GM23338 (cell line): ENCODE data around the gene TMEM204. TPM values are rescaled to one million over a fixed set of nuclear protein-coding genes. Genes with fewer than 3 reads are reported as not detected.

ENCODE experiments used
- ATAC-seq: fragments of 200-7000 bp; cut with Tn5 transposase; 3 replicates; pipeline ENCODE4 v1.9.1; 2020
- DNase-seq: peaks from one replicate; pipeline ENCODE4 v3.0.0-alpha.2; 2015; ENCODE audit warnings: low spot score
- H2AFZ ChIP-seq: fragments of 200-600 bp; sonication (generic); 2 replicates; pipeline ENCODE4 v1.8.0; 2016; ENCODE audit warnings: antibody characterized with exemption, mild to moderate bottlenecking, moderate library complexity
- H3F3A ChIP-seq: fragments of 200-600 bp; sonication (generic); replicated peaks from 2 replicates; pipeline ENCODE4 v1.8.0; 2017; ENCODE audit warnings: antibody characterized with exemption, mixed run types, low read depth
- H3K27ac ChIP-seq: fragments of 200-600 bp; sonication (generic); 2 replicates; pipeline ENCODE4 v1.6.1; 2016; ENCODE audit warnings: low read depth
- H3K27me3 ChIP-seq: fragments of 200-600 bp; sonication (generic); 2 replicates; pipeline ENCODE4 v1.8.0; 2016; ENCODE audit warnings: mild to moderate bottlenecking, mixed run types, moderate library complexity; ENCODE audit not compliant: insufficient read depth
- H3K36me3 ChIP-seq: fragments of 200-600 bp; sonication (generic); 2 replicates; pipeline ENCODE4 v1.8.0; 2016; ENCODE audit warnings: mild to moderate bottlenecking; ENCODE audit not compliant: insufficient read depth
- H3K4me1 ChIP-seq: fragments of 200-600 bp; sonication (generic); 2 replicates; pipeline ENCODE4 v1.8.0; 2016; ENCODE audit warnings: mild to moderate bottlenecking, moderate library complexity; ENCODE audit not compliant: insufficient read depth
- H3K4me2 ChIP-seq: fragments of 200-600 bp; sonication (generic); 2 replicates; pipeline ENCODE4 v1.7.1; 2017; ENCODE audit warnings: mixed run types
- H3K4me3 ChIP-seq: fragments of 200-600 bp; sonication (generic); 2 replicates; pipeline ENCODE4 v1.6.1; 2016; ENCODE audit warnings: mixed run types
- H3K79me2 ChIP-seq: fragments of 200-600 bp; sonication (generic); replicated peaks from 2 replicates; pipeline ENCODE4 v1.8.0; 2017; ENCODE audit warnings: mild to moderate bottlenecking; ENCODE audit not compliant: insufficient read depth
- H3K9me2 ChIP-seq: fragments of 200-600 bp; sonication (generic); 2 replicates; pipeline ENCODE4 v1.8.0; 2017; ENCODE audit not compliant: insufficient read depth
- H4K20me1 ChIP-seq: fragments of 200-600 bp; sonication (generic); replicated peaks from 2 replicates; pipeline ENCODE4 v1.8.0; 2017; ENCODE audit warnings: mild to moderate bottlenecking; ENCODE audit not compliant: insufficient read depth
- H3K27ac Mint-ChIP-seq: 2 replicates; pipeline ENCODE4 v1.8.0; 2020; ENCODE audit warnings: inconsistent platforms, mild to moderate bottlenecking, moderate library complexity, mixed read lengths
- H3K27me3 Mint-ChIP-seq: 3 replicates; pipeline ENCODE4 v1.8.0; 2022; ENCODE audit warnings: low read depth, mild to moderate bottlenecking, moderate library complexity, mixed read lengths, inconsistent platforms; ENCODE audit not compliant: insufficient read depth, poor library complexity
- H3K36me3 Mint-ChIP-seq: 3 replicates; pipeline ENCODE4 v1.8.0; 2021; ENCODE audit warnings: low read depth, mild to moderate bottlenecking, inconsistent platforms, moderate library complexity, mixed read lengths
- H3K4me1 Mint-ChIP-seq: 3 replicates; pipeline ENCODE4 v1.8.0; 2020; ENCODE audit warnings: mild to moderate bottlenecking, inconsistent platforms, mixed read lengths
- H3K4me3 Mint-ChIP-seq: 3 replicates; pipeline ENCODE4 v1.8.0; 2021; ENCODE audit warnings: moderate library complexity, mild to moderate bottlenecking, inconsistent platforms, mixed read lengths
- H3K9me3 Mint-ChIP-seq: 3 replicates; pipeline ENCODE4 v1.8.0; 2020; ENCODE audit warnings: moderate library complexity, mild to moderate bottlenecking, inconsistent platforms, mixed read lengths
- CREB1 ChIP-seq: fragments of 250-450 bp; sonication (Bioruptor Pico); IDR thresholded peaks from 2 replicates; pipeline ENCODE4 v1.5.0; 2020; ENCODE audit warnings: low read depth, mild to moderate bottlenecking, moderate library complexity
- CTCF ChIP-seq, 2 experiments: fragments of 200-600 bp in 1 of 2; sonication (generic) in 1 of 2; conservative IDR thresholded peaks; 2 replicates each; pipeline versions ENCODE4 v1.5.1 to v1.6.1; 2016 to 2017; ENCODE audit warnings: antibody characterized with exemption in 2 of 2, low read depth in 2 of 2, mild to moderate bottlenecking in 2 of 2, moderate library complexity in 1 of 2
- EZH2 ChIP-seq: fragments of 200-600 bp; sonication (generic); IDR thresholded peaks from one replicate; pipeline ENCODE4 v1.8.0; 2017; ENCODE audit warnings: antibody characterized with exemption, mild to moderate bottlenecking, low read depth; ENCODE audit not compliant: unreplicated experiment
- JUNB ChIP-seq: IDR thresholded peaks from one replicate; pipeline ENCODE4 v1.6.1; 2016; ENCODE audit warnings: antibody characterized with exemption; ENCODE audit not compliant: unreplicated experiment
- NANOG ChIP-seq: IDR thresholded peaks from 2 replicates; pipeline ENCODE4 v1.6.1; 2016; ENCODE audit warnings: antibody characterized with exemption, borderline replicate concordance
- POLR2AphosphoS5 ChIP-seq: IDR thresholded peaks from 2 replicates; pipeline ENCODE4 v1.6.1; 2016; ENCODE audit warnings: antibody characterized with exemption, low read depth
- REST ChIP-seq: IDR thresholded peaks from one replicate; pipeline ENCODE4 v1.6.1; 2018; ENCODE audit warnings: antibody characterized with exemption; ENCODE audit not compliant: unreplicated experiment
- STAT1 ChIP-seq: IDR thresholded peaks from one replicate; pipeline ENCODE4 v1.6.1; 2016; ENCODE audit warnings: antibody characterized with exemption; ENCODE audit not compliant: unreplicated experiment
- ZNF114 ChIP-seq: fragments of 250-450 bp; sonication (Bioruptor Pico); IDR thresholded peaks from 2 replicates; pipeline ENCODE4 v1.5.0; 2020; ENCODE audit warnings: mild to moderate bottlenecking, moderate library complexity
- ZNF331 ChIP-seq: fragments of 250-450 bp; sonication (Bioruptor Pico); IDR thresholded peaks from 2 replicates; pipeline ENCODE4 v1.5.0; 2020; ENCODE audit warnings: low read depth, mild to moderate bottlenecking, moderate library complexity
- polyA plus RNA-seq: library from polyadenylated mRNA; unstranded; fragments of >200 nt; fragmentation: Nextera tagmentation; extraction: Ambion mirVana; gene quantifications from 2 replicates; pipeline ENCODE4 v1.2.1, GENCODE V29; 2016
- total RNA-seq: library from RNA; depleted of rRNA; stranded (reverse); fragments of >200 nt; shearing (Covaris generic); gene quantifications from 2 replicates; pipeline ENCODE4 v1.2.3, GENCODE V29; 2014
- TF ChIP-seq, protein P1 (sequence below): IDR thresholded peaks from 2 replicates; pipeline ENCODE4 v1.6.1; 2016; ENCODE audit warnings: antibody characterized with exemption
- TF ChIP-seq, protein P2 (sequence below): fragments of 250-450 bp; sonication (Bioruptor Pico); IDR thresholded peaks from 2 replicates; pipeline ENCODE4 v1.5.0; 2020; ENCODE audit warnings: mild to moderate bottlenecking, moderate library complexity

Gene TMEM204
- total and polyA plus RNA-seq, 2 experiments from 2014 or later, result 0.14 to 0.21 TPM

GRCh38 chr16:1488619-1489018 lies 44.8 kb upstream of the TMEM204 start, which contains the start of gene PTX4:
Gene PTX4, minus strand, starts transcription at chr16:1488944. Its CDS starts 35 bp downstream, at chr16:1488909.
- H3K27me3 ChIP-seq, result no peaks in the 10 kb centered on the region
- no peaks in the 10 kb centered on the region for H4K20me1 ChIP-seq
- H2AFZ ChIP-seq, result no peak within 1 kb of the TSS
- H3K27me3 Mint-ChIP-seq, result peaks cover 25% of the 10 kb centered on the region
- no peaks in the 10 kb centered on the region for H3K36me3 Mint-ChIP-seq
- H3K4me2 ChIP-seq, result no peak within 1 kb of the TSS
- TF ChIP-seq ZNF331 (CRISPR knock-in tag) (no peak), ZNF114 (CRISPR knock-in tag) (no peak), STAT1 (no peak), REST (no peak), EZH2 (no peak), CTCF (conservative IDR thresholded peaks at IDR 0.05; ENCODE audit: low read depth in 2 of 2) (no peak), NANOG (no peak), POLR2AphosphoS5 (no peak), JUNB (no peak), CREB1 (CRISPR knock-in tag) (no peak)
- TF ChIP-seq, protein P1, sequence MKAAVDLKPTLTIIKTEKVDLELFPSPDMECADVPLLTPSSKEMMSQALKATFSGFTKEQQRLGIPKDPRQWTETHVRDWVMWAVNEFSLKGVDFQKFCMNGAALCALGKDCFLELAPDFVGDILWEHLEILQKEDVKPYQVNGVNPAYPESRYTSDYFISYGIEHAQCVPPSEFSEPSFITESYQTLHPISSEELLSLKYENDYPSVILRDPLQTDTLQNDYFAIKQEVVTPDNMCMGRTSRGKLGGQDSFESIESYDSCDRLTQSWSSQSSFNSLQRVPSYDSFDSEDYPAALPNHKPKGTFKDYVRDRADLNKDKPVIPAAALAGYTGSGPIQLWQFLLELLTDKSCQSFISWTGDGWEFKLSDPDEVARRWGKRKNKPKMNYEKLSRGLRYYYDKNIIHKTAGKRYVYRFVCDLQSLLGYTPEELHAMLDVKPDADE, result no peak
- TF ChIP-seq, protein P2, sequence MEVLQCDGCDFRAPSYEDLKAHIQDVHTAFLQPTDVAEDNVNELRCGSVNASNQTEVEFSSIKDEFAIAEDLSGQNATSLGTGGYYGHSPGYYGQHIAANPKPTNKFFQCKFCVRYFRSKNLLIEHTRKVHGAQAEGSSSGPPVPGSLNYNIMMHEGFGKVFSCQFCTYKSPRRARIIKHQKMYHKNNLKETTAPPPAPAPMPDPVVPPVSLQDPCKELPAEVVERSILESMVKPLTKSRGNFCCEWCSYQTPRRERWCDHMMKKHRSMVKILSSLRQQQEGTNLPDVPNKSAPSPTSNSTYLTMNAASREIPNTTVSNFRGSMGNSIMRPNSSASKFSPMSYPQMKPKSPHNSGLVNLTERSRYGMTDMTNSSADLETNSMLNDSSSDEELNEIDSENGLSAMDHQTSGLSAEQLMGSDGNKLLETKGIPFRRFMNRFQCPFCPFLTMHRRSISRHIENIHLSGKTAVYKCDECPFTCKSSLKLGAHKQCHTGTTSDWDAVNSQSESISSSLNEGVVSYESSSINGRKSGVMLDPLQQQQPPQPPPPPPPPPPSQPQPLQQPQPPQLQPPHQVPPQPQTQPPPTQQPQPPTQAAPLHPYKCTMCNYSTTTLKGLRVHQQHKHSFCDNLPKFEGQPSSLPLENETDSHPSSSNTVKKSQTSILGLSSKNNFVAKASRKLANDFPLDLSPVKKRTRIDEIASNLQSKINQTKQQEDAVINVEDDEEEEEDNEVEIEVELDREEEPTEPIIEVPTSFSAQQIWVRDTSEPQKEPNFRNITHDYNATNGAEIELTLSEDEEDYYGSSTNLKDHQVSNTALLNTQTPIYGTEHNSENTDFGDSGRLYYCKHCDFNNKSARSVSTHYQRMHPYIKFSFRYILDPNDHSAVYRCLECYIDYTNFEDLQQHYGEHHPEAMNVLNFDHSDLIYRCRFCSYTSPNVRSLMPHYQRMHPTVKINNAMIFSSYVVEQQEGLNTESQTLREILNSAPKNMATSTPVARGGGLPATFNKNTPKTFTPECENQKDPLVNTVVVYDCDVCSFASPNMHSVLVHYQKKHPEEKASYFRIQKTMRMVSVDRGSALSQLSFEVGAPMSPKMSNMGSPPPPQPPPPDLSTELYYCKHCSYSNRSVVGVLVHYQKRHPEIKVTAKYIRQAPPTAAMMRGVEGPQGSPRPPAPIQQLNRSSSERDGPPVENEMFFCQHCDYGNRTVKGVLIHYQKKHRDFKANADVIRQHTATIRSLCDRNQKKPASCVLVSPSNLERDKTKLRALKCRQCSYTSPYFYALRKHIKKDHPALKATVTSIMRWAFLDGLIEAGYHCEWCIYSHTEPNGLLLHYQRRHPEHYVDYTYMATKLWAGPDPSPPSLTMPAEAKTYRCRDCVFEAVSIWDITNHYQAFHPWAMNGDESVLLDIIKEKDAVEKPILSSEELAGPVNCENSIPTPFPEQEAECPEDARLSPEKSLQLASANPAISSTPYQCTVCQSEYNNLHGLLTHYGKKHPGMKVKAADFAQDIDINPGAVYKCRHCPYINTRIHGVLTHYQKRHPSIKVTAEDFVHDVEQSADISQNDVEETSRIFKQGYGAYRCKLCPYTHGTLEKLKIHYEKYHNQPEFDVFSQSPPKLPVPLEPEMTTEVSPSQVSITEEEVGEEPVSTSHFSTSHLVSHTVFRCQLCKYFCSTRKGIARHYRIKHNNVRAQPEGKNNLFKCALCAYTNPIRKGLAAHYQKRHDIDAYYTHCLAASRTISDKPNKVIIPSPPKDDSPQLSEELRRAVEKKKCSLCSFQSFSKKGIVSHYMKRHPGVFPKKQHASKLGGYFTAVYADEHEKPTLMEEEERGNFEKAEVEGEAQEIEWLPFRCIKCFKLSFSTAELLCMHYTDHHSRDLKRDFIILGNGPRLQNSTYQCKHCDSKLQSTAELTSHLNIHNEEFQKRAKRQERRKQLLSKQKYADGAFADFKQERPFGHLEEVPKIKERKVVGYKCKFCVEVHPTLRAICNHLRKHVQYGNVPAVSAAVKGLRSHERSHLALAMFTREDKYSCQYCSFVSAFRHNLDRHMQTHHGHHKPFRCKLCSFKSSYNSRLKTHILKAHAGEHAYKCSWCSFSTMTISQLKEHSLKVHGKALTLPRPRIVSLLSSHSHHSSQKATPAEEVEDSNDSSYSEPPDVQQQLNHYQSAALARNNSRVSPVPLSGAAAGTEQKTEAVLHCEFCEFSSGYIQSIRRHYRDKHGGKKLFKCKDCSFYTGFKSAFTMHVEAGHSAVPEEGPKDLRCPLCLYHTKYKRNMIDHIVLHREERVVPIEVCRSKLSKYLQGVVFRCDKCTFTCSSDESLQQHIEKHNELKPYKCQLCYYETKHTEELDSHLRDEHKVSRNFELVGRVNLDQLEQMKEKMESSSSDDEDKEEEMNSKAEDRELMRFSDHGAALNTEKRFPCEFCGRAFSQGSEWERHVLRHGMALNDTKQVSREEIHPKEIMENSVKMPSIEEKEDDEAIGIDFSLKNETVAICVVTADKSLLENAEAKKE (CRISPR knock-in tag), result no peak
- H3K4me1 ChIP-seq, result 0 out of 2 replicates have a peak, but pooled peaks cover 4% of the 10 kb centered on the region
- DNase-seq, result no peak
- no peak within 1 kb of the TSS for H3K27ac Mint-ChIP-seq
- no peak within 1 kb of the TSS for H3K27ac ChIP-seq
- ATAC-seq, result no peak
- no peak within 1 kb of the TSS for H3K4me3 Mint-ChIP-seq
- peaks cover under 1% of the 10 kb centered on the region; the same call in 1 of the 2 replicates for H3K79me2 ChIP-seq
- H3F3A ChIP-seq, result 0 out of 2 replicates have a peak, but pooled peaks cover 6% of the 10 kb centered on the region
- no peaks in the 10 kb centered on the region for H3K36me3 ChIP-seq
- H3K4me1 Mint-ChIP-seq, result peaks cover 6% of the 10 kb centered on the region; the same call in 2 of the 3 replicates
- H3K4me3 ChIP-seq, result no peak within 1 kb of the TSS
- H3K9me2 ChIP-seq, result no peaks in the 10 kb centered on the region
- H3K9me3 Mint-ChIP-seq, result peaks cover 2% of the 10 kb centered on the region; the same call in 1 of the 3 replicates
